ENCODE results near the gene PON1.

Gene PON1

GRCh38 chr7:95324431-95324830 is at the start of gene PON1:
Gene PON1, minus strand, starts transcription at chr7:95324532. Its CDS starts 57 bp downstream, at chr7:95324475.
- H3K27me3 ChIP-seq (ENCODE audit: low read depth, low read length) = no peaks in the 10 kb centered on the region
- no peak within 1 kb of the TSS for H3K4me3 ChIP-seq (ENCODE audit: low read depth in 1 of 2, low read length in 2 of 2)
- no peak within 1 kb of the TSS for H3K27ac ChIP-seq (ENCODE audit: low read length)
- H3K36me3 ChIP-seq (ENCODE audit: control insufficient read depth in 1 of 2, insufficient read depth in 2 of 2, low read length in 2 of 2) = no peaks in the 10 kb centered on the region
- H3K9me3 ChIP-seq (ENCODE audit: control insufficient read depth in 1 of 2, low read length in 2 of 2) = no peaks in the 10 kb centered on the region
- H3K4me1 ChIP-seq (ENCODE audit: control insufficient read depth in 1 of 2, insufficient read depth in 2 of 2, low read length in 2 of 2) = no peaks in the 10 kb centered on the region

GRCh38 chr7:95373323-95373722 is 49.0 kb upstream of the PON1 start:
- Histone ChIP-seq H3K27ac (ENCODE audit: low read length) (no peak overlapping the region), H3K27me3 (ENCODE audit: low read depth, low read length) (no peaks in the 10 kb centered on the region), H3K4me3 (ENCODE audit: low read depth in 1 of 2, low read length in 2 of 2) (no peak overlapping the region), H3K36me3 (ENCODE audit: control insufficient read depth in 1 of 2, insufficient read depth in 2 of 2, low read length in 2 of 2) (no peaks in the 10 kb centered on the region), H3K4me1 (ENCODE audit: control insufficient read depth in 1 of 2, insufficient read depth in 2 of 2, low read length in 2 of 2) (no peaks in the 10 kb centered on the region), H3K9me3 (ENCODE audit: control insufficient read depth in 1 of 2, low read length in 2 of 2) (no peaks in the 10 kb centered on the region)

DNA sequence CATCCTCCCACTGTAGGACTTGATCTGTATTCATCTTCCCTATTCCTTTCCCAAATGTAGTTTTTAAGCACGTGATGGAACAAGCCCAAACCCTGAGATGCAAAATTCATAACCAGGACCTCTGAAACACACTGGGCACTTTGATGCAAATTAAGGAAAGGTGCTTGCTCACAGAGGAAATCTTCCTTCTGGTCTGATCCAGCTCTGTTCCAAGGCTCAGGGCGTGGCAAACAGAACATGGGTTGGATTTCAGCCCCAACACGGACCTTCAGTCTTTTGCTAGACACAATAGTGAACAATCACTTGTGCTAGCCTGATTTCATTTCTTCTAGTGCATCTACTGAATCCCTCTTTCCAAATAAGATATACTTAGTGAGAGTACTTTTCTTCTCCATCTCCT is 43.9 kb upstream of the PON1 start:
- no peaks in the 10 kb centered on the region for H3K27me3 ChIP-seq (ENCODE audit: low read depth, low read length)
- no peak overlapping the region for H3K27ac ChIP-seq (ENCODE audit: low read length)
- H3K4me1 ChIP-seq (ENCODE audit: control insufficient read depth in 1 of 2, insufficient read depth in 2 of 2, low read length in 2 of 2) = no peaks in the 10 kb centered on the region
- H3K4me3 ChIP-seq (ENCODE audit: low read depth in 1 of 2, low read length in 2 of 2) = no peak overlapping the region
- H3K9me3 ChIP-seq (ENCODE audit: control insufficient read depth in 1 of 2, low read length in 2 of 2) = no peaks in the 10 kb centered on the region
- H3K36me3 ChIP-seq (ENCODE audit: control insufficient read depth in 1 of 2, insufficient read depth in 2 of 2, low read length in 2 of 2) = no peaks in the 10 kb centered on the region

- Histone ChIP-seq H3K36me3 (ENCODE audit: control insufficient read depth in 1 of 2, insufficient read depth in 2 of 2, low read length in 2 of 2) (no peaks in the 10 kb centered on the region), H3K9me3 (ENCODE audit: control insufficient read depth in 1 of 2, low read length in 2 of 2) (no peaks in the 10 kb centered on the region), H3K27ac (ENCODE audit: low read length) (no peak overlapping the region), H3K4me1 (ENCODE audit: control insufficient read depth in 1 of 2, insufficient read depth in 2 of 2, low read length in 2 of 2) (no peaks in the 10 kb centered on the region), H3K4me3 (ENCODE audit: low read depth in 1 of 2, low read length in 2 of 2) (no peak overlapping the region), H3K27me3 (ENCODE audit: low read depth, low read length) (no peaks in the 10 kb centered on the region)
Observed at GRCh38 chr7:95367606-95368005, 43.3 kb upstream of the PON1 start.

GRCh38 chr7:95365151-95365550 is 40.8 kb upstream of the PON1 start:
- H3K36me3 ChIP-seq (ENCODE audit: control insufficient read depth in 1 of 2, insufficient read depth in 2 of 2, low read length in 2 of 2) = no peaks in the 10 kb centered on the region
- no peaks in the 10 kb centered on the region for H3K4me1 ChIP-seq (ENCODE audit: control insufficient read depth in 1 of 2, insufficient read depth in 2 of 2, low read length in 2 of 2)
- H3K9me3 ChIP-seq (ENCODE audit: control insufficient read depth in 1 of 2, low read length in 2 of 2) = no peaks in the 10 kb centered on the region
- no peaks in the 10 kb centered on the region for H3K27me3 ChIP-seq (ENCODE audit: low read depth, low read length)
- H3K4me3 ChIP-seq (ENCODE audit: low read depth in 1 of 2, low read length in 2 of 2) = no peak overlapping the region
- H3K27ac ChIP-seq (ENCODE audit: low read length) = no peak overlapping the region

DNA sequence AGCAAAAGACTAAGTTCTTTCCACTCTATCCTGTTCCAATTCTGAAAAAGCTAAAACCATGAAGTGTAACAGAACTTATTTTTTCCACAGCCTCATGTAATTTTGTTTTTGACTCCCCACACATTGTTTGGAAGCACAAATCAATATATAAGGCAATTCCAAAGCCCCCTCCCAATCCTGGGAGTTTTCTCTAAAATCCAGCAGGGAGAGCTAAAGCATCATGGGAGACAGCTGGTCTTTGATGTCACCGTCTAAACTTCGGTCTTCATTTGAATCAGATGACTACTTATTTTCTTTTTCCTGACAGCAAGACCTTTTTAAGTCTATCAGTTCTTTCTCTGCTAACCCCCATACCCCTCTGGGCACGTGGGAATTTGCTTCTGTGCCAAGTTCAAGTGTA is 33.3 kb upstream of the PON1 start:
- H3K36me3 ChIP-seq (ENCODE audit: control insufficient read depth in 1 of 2, insufficient read depth in 2 of 2, low read length in 2 of 2) = no peaks in the 10 kb centered on the region
- H3K27ac ChIP-seq (ENCODE audit: low read length) = no peak overlapping the region
- H3K27me3 ChIP-seq (ENCODE audit: low read depth, low read length) = no peaks in the 10 kb centered on the region
- H3K9me3 ChIP-seq (ENCODE audit: control insufficient read depth in 1 of 2, low read length in 2 of 2) = peaks cover 0 to 7% of the 10 kb centered on the region in 2 donors
- no peaks in the 10 kb centered on the region for H3K4me1 ChIP-seq (ENCODE audit: control insufficient read depth in 1 of 2, insufficient read depth in 2 of 2, low read length in 2 of 2)
- H3K4me3 ChIP-seq (ENCODE audit: low read depth in 1 of 2, low read length in 2 of 2) = no peak overlapping the region

- Histone ChIP-seq H3K9me3 (ENCODE audit: control insufficient read depth in 1 of 2, low read length in 2 of 2) (no peaks in the 10 kb centered on the region), H3K4me1 (ENCODE audit: control insufficient read depth in 1 of 2, insufficient read depth in 2 of 2, low read length in 2 of 2) (no peaks in the 10 kb centered on the region), H3K4me3 (ENCODE audit: low read depth in 1 of 2, low read length in 2 of 2) (no peak overlapping the region), H3K36me3 (ENCODE audit: control insufficient read depth in 1 of 2, insufficient read depth in 2 of 2, low read length in 2 of 2) (no peaks in the 10 kb centered on the region), H3K27ac (ENCODE audit: low read length) (no peak overlapping the region), H3K27me3 (ENCODE audit: low read depth, low read length) (no peaks in the 10 kb centered on the region)
Observed at GRCh38 chr7:95342642-95343307, 18.4 kb upstream of the PON1 start.

GRCh38 chr7:95342029-95342428 is 17.7 kb upstream of the PON1 start:
- Histone ChIP-seq H3K4me3 (ENCODE audit: low read depth in 1 of 2, low read length in 2 of 2) (no peak overlapping the region), H3K9me3 (ENCODE audit: control insufficient read depth in 1 of 2, low read length in 2 of 2) (no peaks in the 10 kb centered on the region), H3K4me1 (ENCODE audit: control insufficient read depth in 1 of 2, insufficient read depth in 2 of 2, low read length in 2 of 2) (no peaks in the 10 kb centered on the region), H3K27me3 (ENCODE audit: low read depth, low read length) (no peaks in the 10 kb centered on the region), H3K36me3 (ENCODE audit: control insufficient read depth in 1 of 2, insufficient read depth in 2 of 2, low read length in 2 of 2) (no peaks in the 10 kb centered on the region), H3K27ac (ENCODE audit: low read length) (no peak overlapping the region)

GRCh38 chr7:95340491-95340890 is 16.2 kb upstream of the PON1 start:
- H3K4me1 ChIP-seq (ENCODE audit: control insufficient read depth in 1 of 2, insufficient read depth in 2 of 2, low read length in 2 of 2) = no peaks in the 10 kb centered on the region
- H3K36me3 ChIP-seq (ENCODE audit: control insufficient read depth in 1 of 2, insufficient read depth in 2 of 2, low read length in 2 of 2) = no peaks in the 10 kb centered on the region
- no peak overlapping the region for H3K27ac ChIP-seq (ENCODE audit: low read length)
- H3K9me3 ChIP-seq (ENCODE audit: control insufficient read depth in 1 of 2, low read length in 2 of 2) = no peaks in the 10 kb centered on the region
- H3K27me3 ChIP-seq (ENCODE audit: low read depth, low read length) = no peaks in the 10 kb centered on the region
- no peak overlapping the region for H3K4me3 ChIP-seq (ENCODE audit: low read depth in 1 of 2, low read length in 2 of 2)

GRCh38 chr7:95338832-95339231 is 14.5 kb upstream of the PON1 start:
- H3K27me3 ChIP-seq (ENCODE audit: low read depth, low read length) = no peaks in the 10 kb centered on the region
- no peaks in the 10 kb centered on the region for H3K9me3 ChIP-seq (ENCODE audit: control insufficient read depth in 1 of 2, low read length in 2 of 2)
- no peaks in the 10 kb centered on the region for H3K4me1 ChIP-seq (ENCODE audit: control insufficient read depth in 1 of 2, insufficient read depth in 2 of 2, low read length in 2 of 2)
- no peaks in the 10 kb centered on the region for H3K36me3 ChIP-seq (ENCODE audit: control insufficient read depth in 1 of 2, insufficient read depth in 2 of 2, low read length in 2 of 2)
- no peak overlapping the region for H3K4me3 ChIP-seq (ENCODE audit: low read depth in 1 of 2, low read length in 2 of 2)
- no peak overlapping the region for H3K27ac ChIP-seq (ENCODE audit: low read length)

DNA sequence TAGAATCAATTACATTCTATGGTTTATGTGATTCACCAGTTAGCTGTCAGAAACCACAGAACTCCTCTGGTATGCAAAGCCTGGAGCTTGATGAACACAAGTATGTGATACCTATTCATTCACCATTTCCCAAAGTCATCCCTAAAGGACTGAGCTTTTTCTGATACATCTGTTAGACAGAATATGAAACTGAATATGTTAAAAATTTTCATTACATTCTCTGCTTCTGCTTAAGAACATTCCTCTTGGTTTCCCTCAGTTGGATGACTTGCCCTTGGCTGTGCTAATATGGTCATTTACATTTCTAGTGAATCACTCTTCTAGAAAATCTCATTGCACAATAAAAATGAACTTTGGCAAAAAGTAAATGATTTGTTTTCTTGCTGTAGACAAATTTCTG is 10.8 kb upstream of the PON1 start:
- Histone ChIP-seq H3K27me3 (ENCODE audit: low read depth, low read length) (no peaks in the 10 kb centered on the region), H3K36me3 (ENCODE audit: control insufficient read depth in 1 of 2, insufficient read depth in 2 of 2, low read length in 2 of 2) (no peaks in the 10 kb centered on the region), H3K9me3 (ENCODE audit: control insufficient read depth in 1 of 2, low read length in 2 of 2) (no peaks in the 10 kb centered on the region), H3K27ac (ENCODE audit: low read length) (no peak overlapping the region), H3K4me3 (ENCODE audit: low read depth in 1 of 2, low read length in 2 of 2) (no peak overlapping the region), H3K4me1 (ENCODE audit: control insufficient read depth in 1 of 2, insufficient read depth in 2 of 2, low read length in 2 of 2) (peaks cover 0 to 3% of the 10 kb centered on the region in 2 donors)

DNA sequence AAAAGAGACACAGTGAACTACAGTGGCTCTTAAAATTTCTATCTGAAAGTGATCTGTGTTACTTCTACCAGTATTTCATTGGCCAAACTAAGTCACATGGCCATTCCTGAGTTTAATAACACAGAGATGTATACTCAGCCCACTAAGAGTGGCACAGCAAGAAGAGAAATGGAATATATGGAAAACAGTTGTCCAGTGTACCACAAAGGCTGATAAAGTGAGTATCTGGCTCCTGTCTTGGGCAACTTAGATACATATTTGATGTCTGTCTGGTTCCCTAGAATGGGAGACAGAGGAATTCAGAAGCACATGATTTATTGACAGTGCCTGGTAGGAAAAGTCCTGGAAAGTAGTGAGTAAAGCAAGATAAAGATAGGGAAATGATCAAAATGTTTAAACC is 10.1 kb upstream of the PON1 start:
- no peaks in the 10 kb centered on the region for H3K27me3 ChIP-seq (ENCODE audit: low read depth, low read length)
- no peaks in the 10 kb centered on the region for H3K9me3 ChIP-seq (ENCODE audit: control insufficient read depth in 1 of 2, low read length in 2 of 2)
- H3K27ac ChIP-seq (ENCODE audit: low read length) = no peak overlapping the region
- no peak overlapping the region for H3K4me3 ChIP-seq (ENCODE audit: low read depth in 1 of 2, low read length in 2 of 2)
- H3K36me3 ChIP-seq (ENCODE audit: control insufficient read depth in 1 of 2, insufficient read depth in 2 of 2, low read length in 2 of 2) = no peaks in the 10 kb centered on the region
- peaks cover 0 to 3% of the 10 kb centered on the region in 2 donors for H3K4me1 ChIP-seq (ENCODE audit: control insufficient read depth in 1 of 2, insufficient read depth in 2 of 2, low read length in 2 of 2)
